ENCODE measurements around the gene ABCA7.

DNA sequence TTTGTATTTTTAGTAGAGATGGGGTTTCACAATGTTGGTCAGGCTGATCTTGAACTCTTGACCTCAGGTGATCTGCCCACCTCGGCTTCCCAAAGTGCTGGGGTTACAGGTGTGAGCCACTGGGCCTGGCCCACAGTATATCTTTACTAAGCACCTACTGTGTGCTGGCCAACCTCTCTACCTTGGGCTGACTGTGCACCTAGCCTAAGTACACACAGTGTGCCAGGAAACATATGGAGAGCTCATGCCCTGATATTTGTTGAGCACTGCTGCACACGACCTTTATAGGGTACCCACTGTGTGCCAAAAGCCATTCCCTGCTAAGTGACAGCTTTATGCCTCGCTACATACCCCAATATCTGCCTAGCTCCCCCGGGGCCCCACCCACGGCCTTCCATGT, 20.8 kb downstream of the ABCA7 start:
- TF ChIP-seq, protein P1, sequence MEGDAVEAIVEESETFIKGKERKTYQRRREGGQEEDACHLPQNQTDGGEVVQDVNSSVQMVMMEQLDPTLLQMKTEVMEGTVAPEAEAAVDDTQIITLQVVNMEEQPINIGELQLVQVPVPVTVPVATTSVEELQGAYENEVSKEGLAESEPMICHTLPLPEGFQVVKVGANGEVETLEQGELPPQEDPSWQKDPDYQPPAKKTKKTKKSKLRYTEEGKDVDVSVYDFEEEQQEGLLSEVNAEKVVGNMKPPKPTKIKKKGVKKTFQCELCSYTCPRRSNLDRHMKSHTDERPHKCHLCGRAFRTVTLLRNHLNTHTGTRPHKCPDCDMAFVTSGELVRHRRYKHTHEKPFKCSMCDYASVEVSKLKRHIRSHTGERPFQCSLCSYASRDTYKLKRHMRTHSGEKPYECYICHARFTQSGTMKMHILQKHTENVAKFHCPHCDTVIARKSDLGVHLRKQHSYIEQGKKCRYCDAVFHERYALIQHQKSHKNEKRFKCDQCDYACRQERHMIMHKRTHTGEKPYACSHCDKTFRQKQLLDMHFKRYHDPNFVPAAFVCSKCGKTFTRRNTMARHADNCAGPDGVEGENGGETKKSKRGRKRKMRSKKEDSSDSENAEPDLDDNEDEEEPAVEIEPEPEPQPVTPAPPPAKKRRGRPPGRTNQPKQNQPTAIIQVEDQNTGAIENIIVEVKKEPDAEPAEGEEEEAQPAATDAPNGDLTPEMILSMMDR (IDR thresholded peaks at IDR 0.05) = no peak
- TF ChIP-seq POLR2AphosphoS5 (IDR thresholded peaks at IDR 0.05) = no peak
